HG03354 (cell line): ENCODE measurements around the gene BOLA2B.
"Not testable (repeated sequence)": the region's sequence is repeated elsewhere in the genome, so short reads cannot be mapped to it uniquely, and the experiment has no call there.

Experiments used
- ATAC-seq: cut with Tn5 transposase; IDR thresholded peaks from one replicate; pipeline ENCODE4 v1.9.1; 2021; ENCODE audit warnings: mild to moderate bottlenecking; ENCODE audit not compliant: unreplicated experiment, poor library complexity, severe bottlenecking

Gene BOLA2B

GRCh38 chr16:30193615-30194014, at the start of gene BOLA2B, which contains the start of gene SLX1A:
TSS of gene BOLA2B (minus strand) at chr16:30193666. CDS start at chr16:30193595, 71 bp downstream.
TSS of gene SLX1A (plus strand) at chr16:30193875. CDS start at chr16:30194085, 210 bp downstream.
- ATAC-seq = peak; percentile 89

GRCh38 chr16:30217082-30217481, 23.6 kb upstream of the BOLA2B start:
- ATAC-seq = not testable (repeated sequence)

GRCh38 chr16:30211414-30211813, 17.9 kb upstream of the BOLA2B start:
- not testable (repeated sequence) for ATAC-seq

GRCh38 chr16:30209032-30209431, 15.6 kb upstream of the BOLA2B start:
- ATAC-seq = not testable (repeated sequence)

GRCh38 chr16:30207063-30207704, 13.7 kb upstream of the BOLA2B start:
- ATAC-seq = not testable (repeated sequence)

- ATAC-seq = not testable (repeated sequence)
These were observed 12.8 kb upstream of the BOLA2B start for GRCh38 chr16:30206252-30206651.

GRCh38 chr16:30205541-30206236, 12.2 kb upstream of the BOLA2B start:
- not testable (repeated sequence) for ATAC-seq

- ATAC-seq = not testable (repeated sequence)
These were observed 6.3 kb upstream of the BOLA2B start for GRCh38 chr16:30199608-30200343.

GRCh38 chr16:30199049-30199448, 5.6 kb upstream of the BOLA2B start, which contains the start of gene SULT1A3:
TSS of gene SULT1A3 (plus strand) at chr16:30199255. CDS start at chr16:30200729, 1,474 bp downstream.
- not testable (repeated sequence) for ATAC-seq

GRCh38 chr16:30197001-30197400, 3.5 kb upstream of the BOLA2B start:
- ATAC-seq = not testable (repeated sequence)

GRCh38 chr16:30194172-30194925, 883 bp upstream of the BOLA2B start:
- ATAC-seq = peak; percentile 64

- ATAC-seq = peak; percentile 18
These were observed 368 bp downstream of the BOLA2B start for GRCh38 chr16:30193098-30193497.

GRCh38 chr16:30191158-30191557, 2.3 kb downstream of the BOLA2B start:
- ATAC-seq = not testable (repeated sequence)

- no peak for ATAC-seq
These were observed 5.4 kb downstream of the BOLA2B start for GRCh38 chr16:30187971-30188561.

- no peak for ATAC-seq
These were observed 6.0 kb downstream of the BOLA2B start for GRCh38 chr16:30187556-30187865.

GRCh38 chr16:30186782-30187555, 6.5 kb downstream of the BOLA2B start:
- no peak for ATAC-seq

- no peak for ATAC-seq
These were observed 7.1 kb downstream of the BOLA2B start for GRCh38 chr16:30186444-30186781.

- ATAC-seq = no peak
These were observed 7.6 kb downstream of the BOLA2B start for GRCh38 chr16:30185683-30186421.
